Esophagus (tissue), 2 donors: Measurements from ENCODE around the gene UTP11. TPM values are rescaled to one million over a fixed set of nuclear protein-coding genes. Genes with fewer than 3 reads are reported as not detected.
A peak's percentile ranks its signal among the peaks of the same experiment; 100 is the strongest.
"Not testable (repeated sequence)": the region's sequence is repeated elsewhere in the genome, so short reads cannot be mapped to it uniquely, and the experiment has no call there.

Experiments used
- H3K27ac ChIP-seq, 2 donors: one replicate each; pipeline ENCODE4 v1.5.1; 2013; ENCODE audit warnings: low read depth in 2 of 2, mild to moderate bottlenecking in 2 of 2, inconsistent platforms in 1 of 2, low read length in 1 of 2, moderate library complexity in 1 of 2
- H3K27me3 ChIP-seq, 2 donors: one replicate each; pipeline ENCODE4 v1.6.1; 2013; ENCODE audit warnings: low read length in 2 of 2, control low read depth in 1 of 2, mild to moderate bottlenecking in 1 of 2; ENCODE audit not compliant: insufficient read depth in 2 of 2, control insufficient read depth in 1 of 2
- H3K36me3 ChIP-seq, 2 donors: one replicate each; pipeline ENCODE4 v1.6.1; 2013; ENCODE audit warnings: low read length in 1 of 2; ENCODE audit not compliant: control insufficient read depth in 2 of 2, insufficient read depth in 2 of 2
- H3K4me1 ChIP-seq, 2 donors: one replicate each; pipeline ENCODE4 v1.6.1; 2013; ENCODE audit warnings: low read length in 1 of 2; ENCODE audit not compliant: control insufficient read depth in 2 of 2, insufficient read depth in 2 of 2
- H3K4me3 ChIP-seq, 2 donors: one replicate each; pipeline ENCODE4 v1.5.1; 2013; ENCODE audit warnings: low read length in 2 of 2, mild to moderate bottlenecking in 2 of 2, low read depth in 1 of 2, moderate library complexity in 1 of 2
- H3K9me3 ChIP-seq, 2 donors: one replicate each; pipeline ENCODE4 v1.6.1; 2013; ENCODE audit warnings: mild to moderate bottlenecking in 2 of 2, low read depth in 1 of 2, low read length in 1 of 2, moderate library complexity in 1 of 2; ENCODE audit not compliant: control insufficient read depth in 2 of 2, insufficient read depth in 1 of 2
- WGBS, 2 donors: extraction: QIAGEN DNeasy Blood & Tissue Kit; methylation state at CpG; one replicate each; pipeline ENCODE4 v1.1.7; 2013; 5-methylcytosine and 5-hydroxymethylcytosine counted together
- polyA plus RNA-seq, 2 donors: library from polyadenylated mRNA; stranded (reverse); fragments of 200-250 nt; gene quantifications; one replicate each; pipeline ENCODE4 v1.2.3, GENCODE V29; 2013
- donor health status: healthy with polysubstance abuse.
- donor health status: Bipolar disorder and iron deficiency.

The UTP11 gene
- polyA plus RNA-seq, 2 donors = 16.3 to 32.0 TPM

DNA sequence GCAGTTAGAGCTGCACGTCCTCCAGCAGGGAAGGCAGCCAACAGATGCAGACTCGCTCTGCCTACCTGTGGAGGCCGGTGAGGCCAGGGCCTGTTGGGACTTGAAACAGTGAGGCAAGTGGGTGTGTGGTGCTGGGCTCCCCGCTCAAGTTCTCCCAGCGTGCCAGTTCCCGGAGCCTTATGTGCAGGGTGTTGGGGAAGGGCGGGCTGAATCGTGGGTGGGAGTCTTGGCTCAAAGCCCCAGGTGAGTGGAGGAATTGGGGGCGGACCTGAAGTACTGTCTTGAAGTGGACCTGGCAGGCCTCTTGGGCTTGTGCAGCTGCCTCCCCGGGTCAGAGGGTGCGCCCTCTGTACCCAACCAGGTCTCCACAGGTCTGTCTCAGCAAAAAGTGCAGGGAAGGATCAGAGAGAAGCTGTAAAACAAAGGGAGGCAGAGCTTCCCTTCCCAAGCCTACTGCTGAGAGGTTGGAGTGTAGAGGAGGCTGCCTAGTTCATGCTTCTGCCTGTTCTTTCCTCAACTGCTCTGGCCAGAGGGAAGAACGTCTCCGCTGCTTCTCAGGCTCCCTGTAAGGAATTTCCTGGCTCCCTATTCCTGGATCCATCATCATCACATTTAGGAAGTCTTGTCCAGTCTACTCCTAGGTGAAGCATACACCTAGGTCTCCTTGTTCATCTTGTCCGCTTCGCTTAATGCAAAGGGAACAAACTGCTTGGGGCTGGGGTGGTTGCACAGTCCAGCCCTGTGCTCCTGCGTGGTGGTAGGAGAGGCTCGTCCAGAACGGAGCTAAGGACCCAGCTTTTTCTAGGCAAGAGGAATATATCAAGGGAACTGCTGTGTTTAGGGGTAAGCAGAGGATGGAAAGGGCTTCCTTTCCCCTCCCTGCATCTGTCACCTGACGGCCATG lies 14.9 kb downstream of the UTP11 start:
- no peaks in the 10 kb centered on the region for H3K9me3 ChIP-seq
- WGBS, 2 donors = 49 to 68% methylated on average over 18 to 19 of the region's 19 CpGs
- H3K4me3 ChIP-seq = no peak overlapping the region
- H3K4me1 ChIP-seq = peaks cover 14 to 35% of the 10 kb centered on the region in 2 donors
- no peaks in the 10 kb centered on the region for H3K27me3 ChIP-seq
- H3K36me3 ChIP-seq = peaks cover 4 to 7% of the 10 kb centered on the region in 2 donors
- H3K27ac ChIP-seq = peak overlapping the region; percentile 90 to 91

GRCh38 chr1:38028105-38028591 lies 15.6 kb downstream of the UTP11 start:
- H3K27ac ChIP-seq = peak overlapping the region; percentile 90 to 91
- H3K4me1 ChIP-seq = peaks cover 14 to 35% of the 10 kb centered on the region in 2 donors
- 35 to 39% methylated on average over 3 of the region's 3 CpGs for WGBS, 2 donors
- H3K27me3 ChIP-seq = no peaks in the 10 kb centered on the region
- H3K36me3 ChIP-seq = peaks cover 4% of the 10 kb centered on the region in 2 donors
- H3K4me3 ChIP-seq = no peak overlapping the region
- no peaks in the 10 kb centered on the region for H3K9me3 ChIP-seq

DNA sequence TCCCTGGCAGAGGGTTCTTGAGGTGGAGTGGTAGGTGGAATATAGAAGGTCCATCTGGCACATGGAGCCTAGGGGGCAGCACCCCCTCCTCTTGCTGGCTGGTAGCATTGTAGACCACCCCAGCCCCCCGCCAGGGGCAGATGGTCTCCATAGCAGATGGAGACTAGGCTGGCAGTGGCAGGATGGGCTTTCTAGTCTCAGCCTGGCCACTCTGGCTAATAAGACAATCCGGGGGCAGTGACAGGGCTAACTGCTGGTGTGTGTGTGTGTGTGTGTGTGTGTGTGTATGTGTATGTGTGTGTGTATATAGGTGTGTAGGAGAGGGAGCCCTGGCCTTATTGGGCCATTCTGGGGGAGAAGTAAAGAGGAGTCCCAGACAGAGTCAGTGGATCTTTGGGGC lies 16.1 kb downstream of the UTP11 start:
- peak overlapping the region; percentile 90 to 91 for H3K27ac ChIP-seq
- no peaks in the 10 kb centered on the region for H3K27me3 ChIP-seq
- no peak overlapping the region for H3K4me3 ChIP-seq
- WGBS, 2 donors = 54 to 70% methylated on average over 2 of the region's 2 CpGs
- H3K9me3 ChIP-seq = no peaks in the 10 kb centered on the region
- H3K36me3 ChIP-seq = peaks cover 3 to 4% of the 10 kb centered on the region in 2 donors
- H3K4me1 ChIP-seq = peaks cover 14 to 35% of the 10 kb centered on the region in 2 donors

DNA sequence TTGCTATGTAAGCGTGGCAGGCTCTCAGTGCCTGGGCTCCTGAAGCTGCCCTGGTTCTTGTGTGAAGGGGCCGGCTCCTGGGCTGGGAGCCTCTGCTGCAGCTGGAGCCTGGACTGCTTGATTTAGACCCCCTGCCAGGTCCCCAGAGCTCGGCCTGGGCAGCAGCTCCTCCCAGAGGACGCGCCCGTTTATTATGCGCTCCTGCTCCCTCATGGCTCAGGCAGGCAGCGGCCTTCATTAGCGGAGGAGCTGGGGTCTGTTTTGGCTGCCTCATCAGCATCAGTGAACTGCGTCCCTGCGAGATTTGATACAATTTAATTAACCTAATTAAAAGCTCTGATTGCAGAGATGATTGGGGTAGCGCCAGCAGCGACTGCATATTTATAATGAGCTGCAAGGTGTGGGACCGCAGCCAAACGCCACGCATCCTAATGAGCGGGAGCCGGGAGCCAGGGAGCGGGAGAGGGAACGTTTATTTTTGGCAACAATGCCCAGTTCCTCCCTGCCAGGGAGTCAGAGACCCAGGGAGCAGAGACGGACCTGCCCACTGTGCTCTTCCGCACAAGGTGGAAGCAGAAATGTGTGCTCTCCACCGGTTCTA lies 16.6 kb downstream of the UTP11 start:
- Histone ChIP-seq H3K4me1 (peaks cover 14 to 35% of the 10 kb centered on the region in 2 donors), H3K27me3 (no peaks in the 10 kb centered on the region), H3K9me3 (no peaks in the 10 kb centered on the region), H3K36me3 (peaks cover 3 to 4% of the 10 kb centered on the region in 2 donors), H3K4me3 (no peak overlapping the region), H3K27ac (peak overlapping the region; percentile 90 to 91)
- 22 to 26% methylated on average over 23 of the region's 23 CpGs for WGBS, 2 donors

- 10 to 14% methylated on average over 12 of the region's 12 CpGs for WGBS, 2 donors
- Histone ChIP-seq H3K4me1 (peaks cover 14 to 34% of the 10 kb centered on the region in 2 donors), H3K9me3 (no peaks in the 10 kb centered on the region), H3K4me3 (no peak overlapping the region), H3K36me3 (peaks cover 3 to 4% of the 10 kb centered on the region in 2 donors), H3K27ac (peak overlapping the region; percentile 20 to 90), H3K27me3 (no peaks in the 10 kb centered on the region)
Observed at GRCh38 chr1:38029685-38030511, 17.4 kb downstream of the UTP11 start.

- H3K36me3 ChIP-seq = no peaks in the 10 kb centered on the region
- H3K27ac ChIP-seq = peak overlapping the region in 1 of 2 donors; percentile 90
- WGBS, 2 donors = 61 to 67% methylated on average over 17 of the region's 17 CpGs
- H3K9me3 ChIP-seq = no peaks in the 10 kb centered on the region
- H3K27me3 ChIP-seq = no peaks in the 10 kb centered on the region
- H3K4me1 ChIP-seq = peaks cover 14 to 29% of the 10 kb centered on the region in 2 donors
- H3K4me3 ChIP-seq = no peak overlapping the region
Observed at GRCh38 chr1:38030596-38031512, 18.3 kb downstream of the UTP11 start.

DNA sequence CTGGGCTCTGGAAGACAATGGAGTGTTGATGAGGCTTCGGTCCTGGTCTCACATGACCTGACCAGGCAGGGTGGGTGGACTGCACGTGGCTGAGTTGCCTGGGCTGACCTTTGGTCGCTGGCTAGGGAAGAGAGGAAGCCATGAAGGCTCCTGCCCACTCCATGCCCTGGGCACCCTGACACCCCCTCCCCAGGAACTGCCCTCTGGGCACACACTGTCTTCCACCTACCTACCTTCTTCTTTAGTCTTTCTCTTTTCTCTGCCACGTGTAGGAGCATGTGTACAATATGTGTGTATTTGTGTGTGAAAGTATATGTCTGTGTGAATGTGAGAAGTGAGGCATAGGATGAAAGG lies 19.0 kb downstream of the UTP11 start:
- 60 to 66% methylated on average over 4 of the region's 4 CpGs for WGBS, 2 donors
- Histone ChIP-seq H3K36me3 (no peaks in the 10 kb centered on the region), H3K9me3 (no peaks in the 10 kb centered on the region), H3K27ac (no peak overlapping the region), H3K4me3 (no peak overlapping the region), H3K27me3 (no peaks in the 10 kb centered on the region), H3K4me1 (peaks cover 14 to 29% of the 10 kb centered on the region in 2 donors)

- H3K27ac ChIP-seq, H3K27me3 ChIP-seq, H3K9me3 ChIP-seq, H3K4me3 ChIP-seq, H3K36me3 ChIP-seq: not testable (repeated sequence)
- 90 to 98% methylated on average over 2 of the region's 2 CpGs for WGBS, 2 donors
- H3K4me1 ChIP-seq = peaks cover 14 to 27% of the 10 kb centered on the region in 2 donors
Observed at GRCh38 chr1:38032992-38033391, 20.5 kb downstream of the UTP11 start.
